22Rv1 (cell line): ENCODE measurements around the gene FABP7.

Experiments
- ZFX ChIP-seq: fragments of 450-650 bp; IDR thresholded peaks from 2 replicates; pipeline ENCODE4 v1.6.1; 2017; ENCODE audit warnings: antibody characterized with exemption, borderline replicate concordance
- TF ChIP-seq, protein P1 (sequence below): fragments of 450-650 bp; IDR thresholded peaks from 2 replicates; pipeline ENCODE4 v1.5.1; 2017; ENCODE audit warnings: mild to moderate bottlenecking

DNA sequence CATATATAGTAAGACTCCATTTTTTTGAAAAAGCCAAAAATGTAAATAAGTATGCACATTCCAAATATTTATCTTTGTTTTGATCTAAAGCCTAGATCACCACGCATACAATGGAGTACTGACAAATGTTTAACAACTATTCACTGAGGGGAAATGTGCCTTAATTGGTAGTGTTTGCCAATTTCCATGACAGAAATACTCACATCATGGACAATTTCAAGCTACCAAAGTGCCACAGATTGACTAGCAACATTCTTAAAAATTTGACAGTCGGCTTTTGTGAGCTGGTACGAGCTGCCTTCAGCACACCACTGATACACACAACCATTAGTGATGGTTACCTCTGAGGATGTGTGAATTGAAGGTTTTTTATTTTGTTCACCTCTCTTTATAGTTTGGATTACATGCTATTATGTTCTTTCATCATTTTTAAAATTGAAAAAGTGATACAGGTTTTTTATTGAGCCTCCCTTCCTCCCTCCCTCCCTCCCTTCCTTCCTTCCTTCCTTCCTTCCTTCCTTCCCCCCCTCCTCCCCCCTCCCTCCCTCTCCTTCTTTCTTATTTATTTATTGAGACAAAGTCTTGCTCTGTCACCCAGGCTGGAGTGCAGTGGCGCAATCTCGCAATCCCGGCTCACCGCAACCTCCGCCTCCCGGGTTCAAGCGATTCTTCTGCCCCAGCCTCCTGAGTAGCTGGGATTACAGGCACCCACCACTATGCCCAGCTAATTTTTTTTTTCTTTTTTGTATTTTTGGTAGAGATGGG, 28.8 kb downstream of the FABP7 start:
- TF ChIP-seq, protein P1, sequence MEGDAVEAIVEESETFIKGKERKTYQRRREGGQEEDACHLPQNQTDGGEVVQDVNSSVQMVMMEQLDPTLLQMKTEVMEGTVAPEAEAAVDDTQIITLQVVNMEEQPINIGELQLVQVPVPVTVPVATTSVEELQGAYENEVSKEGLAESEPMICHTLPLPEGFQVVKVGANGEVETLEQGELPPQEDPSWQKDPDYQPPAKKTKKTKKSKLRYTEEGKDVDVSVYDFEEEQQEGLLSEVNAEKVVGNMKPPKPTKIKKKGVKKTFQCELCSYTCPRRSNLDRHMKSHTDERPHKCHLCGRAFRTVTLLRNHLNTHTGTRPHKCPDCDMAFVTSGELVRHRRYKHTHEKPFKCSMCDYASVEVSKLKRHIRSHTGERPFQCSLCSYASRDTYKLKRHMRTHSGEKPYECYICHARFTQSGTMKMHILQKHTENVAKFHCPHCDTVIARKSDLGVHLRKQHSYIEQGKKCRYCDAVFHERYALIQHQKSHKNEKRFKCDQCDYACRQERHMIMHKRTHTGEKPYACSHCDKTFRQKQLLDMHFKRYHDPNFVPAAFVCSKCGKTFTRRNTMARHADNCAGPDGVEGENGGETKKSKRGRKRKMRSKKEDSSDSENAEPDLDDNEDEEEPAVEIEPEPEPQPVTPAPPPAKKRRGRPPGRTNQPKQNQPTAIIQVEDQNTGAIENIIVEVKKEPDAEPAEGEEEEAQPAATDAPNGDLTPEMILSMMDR = no peak
- TF ChIP-seq ZFX = no peak
